Measurements from ENCODE around the gene DHRS12. TPM values are rescaled to one million over a fixed set of nuclear protein-coding genes. Genes with fewer than 3 reads are reported as not detected.

Gene DHRS12
- total RNA-seq, 1 experiment from 2014 or later: 8.8 TPM

GRCh38 chr13:51723529-51723928, 80.4 kb downstream of the DHRS12 start:
- H4K20me1 ChIP-seq (ENCODE audit: control insufficient read depth, insufficient read depth, insufficient read length): no peaks in the 10 kb centered on the region
- H3K36me3 Mint-ChIP-seq (ENCODE audit: insufficient read depth in 1 of 3, low read depth in 3 of 3): peaks cover 4 to 12% (median 5%) of the 10 kb centered on the region in 3 experiments; a peak in 6 of 7 replicates
- no peak overlapping the region for H2BK15ac ChIP-seq (ENCODE audit: low read depth, low read length)
- H3K27ac ChIP-seq (ENCODE audit: insufficient read length, low read depth, low read length): no peak overlapping the region
- no peak for DNase-seq
- no peaks in the 10 kb centered on the region for H3K9me3 Mint-ChIP-seq
- no peak overlapping the region for H3K4me2 ChIP-seq (ENCODE audit: insufficient read depth, insufficient read length, low read length)
- H3K27me3 ChIP-seq (ENCODE audit: insufficient read depth, low read length): no peaks in the 10 kb centered on the region
- H3K23me2 ChIP-seq (ENCODE audit: insufficient read length, low read depth, low read length, poor library complexity, severe bottlenecking): no peaks in the 10 kb centered on the region
- H2BK120ac ChIP-seq (ENCODE audit: low read depth, low read length, poor library complexity, severe bottlenecking): no peak overlapping the region
- H3K4ac ChIP-seq (ENCODE audit: low read depth, low read length): no peak overlapping the region
- H3K79me1 ChIP-seq (ENCODE audit: insufficient read depth, low read depth, low read length, poor library complexity, severe bottlenecking): no peaks in the 10 kb centered on the region
- H3K9me3 ChIP-seq (ENCODE audit: control insufficient read depth, low read depth, low read length): no peaks in the 10 kb centered on the region
- no peak overlapping the region for H3K23ac ChIP-seq (ENCODE audit: insufficient read length, low read depth, low read length)
- no peak overlapping the region for H2BK5ac ChIP-seq (ENCODE audit: insufficient read length, low read length)
- no peak overlapping the region for H4K5ac ChIP-seq (ENCODE audit: insufficient read length, low read depth, low read length)
- no peaks in the 10 kb centered on the region for H3K4me1 ChIP-seq (ENCODE audit: insufficient read depth, low read length)
- H2BK20ac ChIP-seq (ENCODE audit: low read depth, low read length, poor library complexity, severe bottlenecking): no peak overlapping the region
- no CpG with 5 or more reads among the region's 6 CpGs for WGBS (ENCODE audit: extremely low coverage, insufficient read length, low lambda C conversion rate)
- H2BK12ac ChIP-seq (ENCODE audit: insufficient read length, low read depth, low read length): no peak overlapping the region
- H3K27me3 Mint-ChIP-seq (ENCODE audit: low read depth): no peaks in the 10 kb centered on the region
- no peak overlapping the region for H3K27ac Mint-ChIP-seq
- TF ChIP-seq CTCF (conservative IDR thresholded peaks at IDR 0.05): no peak
- H3K56ac ChIP-seq (ENCODE audit: insufficient read length, low read depth, low read length): no peak overlapping the region
- H3K18ac ChIP-seq (ENCODE audit: insufficient read length, low read depth, low read length): no peak overlapping the region
- no peak overlapping the region for H4K91ac ChIP-seq (ENCODE audit: insufficient read length, low read depth, low read length)
- no peak overlapping the region for H2AK5ac ChIP-seq (ENCODE audit: insufficient read length, low read length)
- H3K9ac ChIP-seq (ENCODE audit: extremely low read depth, insufficient read length, low read length): no peak overlapping the region
- no peak overlapping the region for H3K4me3 Mint-ChIP-seq
- H4K8ac ChIP-seq (replicated peaks; ENCODE audit: insufficient read length, low read depth, low read length): no peak overlapping the region
- no peak overlapping the region for H3T11ph ChIP-seq (ENCODE audit: low read length)
- no peak overlapping the region for H2AFZ ChIP-seq (ENCODE audit: low read length)
- H3K79me2 ChIP-seq (ENCODE audit: insufficient read depth, low read length): no peaks in the 10 kb centered on the region; the same call in 1 of the 2 replicates
- peaks cover 0 to 2% of the 10 kb centered on the region in 2 experiments; a peak in 1 of 4 replicates for H3K4me1 Mint-ChIP-seq
- H3K14ac ChIP-seq (ENCODE audit: insufficient read depth, low read length): no peak overlapping the region
